NT2/D1 (cell line): ENCODE results near the gene SLC36A2.

ENCODE experiments used
- SUZ12 ChIP-seq: IDR thresholded peaks from 2 replicates; pipeline ENCODE4 v1.6.1; 2011; ENCODE audit not compliant: insufficient read length, insufficient read depth; ENCODE audit errors: extremely low read depth
- YY1 ChIP-seq: IDR thresholded peaks from 2 replicates; pipeline ENCODE4 v1.6.1; 2011; ENCODE audit not compliant: insufficient read length, insufficient read depth
- ZNF274 ChIP-seq: IDR thresholded peaks from 2 replicates; pipeline ENCODE4 v1.6.1; 2011; ENCODE audit warnings: mild to moderate bottlenecking, low read depth, low read length

GRCh38 chr5:151310932-151311331, 36.4 kb downstream of the SLC36A2 start:
- TF ChIP-seq SUZ12 (no peak), ZNF274 (no peak), YY1 (no peak)
